Central memory CD8-positive, alpha-beta T cell (primary cell): ENCODE data around the gene RAB8B.
"Not testable (repeated sequence)": the region's sequence is repeated elsewhere in the genome, so short reads cannot be mapped to it uniquely, and the experiment has no call there.

Source experiments
- ATAC-seq: fragments of 150-1000 bp; cut with Tn5 transposase; replicated peaks from 2 replicates; pipeline ENCODE4 v1.10.0; 2022; ENCODE audit warnings: mild to moderate bottlenecking, moderate FRiP score, moderate number of reproducible peaks; ENCODE audit not compliant: poor library complexity, severe bottlenecking; ENCODE audit errors: extremely low read depth
- DNase-seq, 2 donors: peaks; one replicate each; pipeline ENCODE4 v3.0.0; 2021; ENCODE audit warnings: low spot score in 2 of 2
- H3K27ac Mint-ChIP-seq: one replicate; pipeline ENCODE4 v1.8.0; 2022; ENCODE audit warnings: low read depth, mild to moderate bottlenecking, moderate library complexity, mixed read lengths
- H3K27me3 Mint-ChIP-seq: one replicate; pipeline ENCODE4 v1.8.0; 2022; ENCODE audit warnings: mixed read lengths
- H3K36me3 Mint-ChIP-seq: one replicate; pipeline ENCODE4 v1.8.0; 2022; ENCODE audit warnings: mild to moderate bottlenecking, moderate library complexity, mixed read lengths; ENCODE audit not compliant: insufficient read depth
- H3K4me1 Mint-ChIP-seq: one replicate; pipeline ENCODE4 v1.8.0; 2022; ENCODE audit warnings: mixed read lengths
- H3K4me3 Mint-ChIP-seq: one replicate; pipeline ENCODE4 v1.8.0; 2022; ENCODE audit warnings: mild to moderate bottlenecking, moderate library complexity, mixed read lengths
- H3K9me3 Mint-ChIP-seq: one replicate; pipeline ENCODE4 v1.8.0; 2022; ENCODE audit warnings: mixed read lengths

RAB8B gene

GRCh38 chr15:63233667-63234423, 44.4 kb downstream of the RAB8B start:
- Mint-ChIP-seq H3K36me3 (peaks cover 14% of the 10 kb centered on the region), H3K27ac (peak overlapping the region; percentile 84), H3K4me1 (peaks cover 44% of the 10 kb centered on the region), H3K4me3 (peak overlapping the region; percentile 39), H3K27me3 (no peaks in the 10 kb centered on the region), H3K9me3 (no peaks in the 10 kb centered on the region)
- ATAC-seq = no peak
- no peak for DNase-seq

- DNase-seq (no peak), ATAC-seq (no peak)
- H3K4me1 Mint-ChIP-seq = peaks cover 48% of the 10 kb centered on the region
- no peaks in the 10 kb centered on the region for H3K27me3 Mint-ChIP-seq
- peak overlapping the region; percentile 39 for H3K4me3 Mint-ChIP-seq
- H3K36me3 Mint-ChIP-seq = peaks cover 13% of the 10 kb centered on the region
- peak overlapping the region; percentile 82 for H3K27ac Mint-ChIP-seq
- H3K9me3 Mint-ChIP-seq = no peaks in the 10 kb centered on the region
Observed at GRCh38 chr15:63234451-63234870, 45.1 kb downstream of the RAB8B start.

- Mint-ChIP-seq H3K27me3 (no peaks in the 10 kb centered on the region), H3K4me3 (no peak overlapping the region), H3K36me3 (peaks cover 13% of the 10 kb centered on the region), H3K4me1 (peaks cover 55% of the 10 kb centered on the region), H3K27ac (no peak overlapping the region), H3K9me3 (no peaks in the 10 kb centered on the region)
- ATAC-seq (no peak), DNase-seq (no peak)
Observed at GRCh38 chr15:63236272-63236671, 46.9 kb downstream of the RAB8B start.

GRCh38 chr15:63237086-63237485, 47.7 kb downstream of the RAB8B start:
- ATAC-seq, H3K4me3 Mint-ChIP-seq, H3K9me3 Mint-ChIP-seq, DNase-seq, H3K27me3 Mint-ChIP-seq, H3K27ac Mint-ChIP-seq: not testable (repeated sequence)
- Mint-ChIP-seq H3K36me3 (peaks cover 13% of the 10 kb centered on the region), H3K4me1 (peaks cover 57% of the 10 kb centered on the region)

- Mint-ChIP-seq H3K27ac (no peak overlapping the region), H3K36me3 (peaks cover 15% of the 10 kb centered on the region), H3K27me3 (no peaks in the 10 kb centered on the region), H3K4me1 (peaks cover 63% of the 10 kb centered on the region), H3K4me3 (no peak overlapping the region), H3K9me3 (no peaks in the 10 kb centered on the region)
- DNase-seq (no peak), ATAC-seq (no peak)
Observed at GRCh38 chr15:63238171-63238570, 48.8 kb downstream of the RAB8B start.

- Mint-ChIP-seq H3K27ac (no peak overlapping the region), H3K4me3 (no peak overlapping the region)
Observed at GRCh38 chr15:63238796-63239195, 49.4 kb downstream of the RAB8B start.

GRCh38 chr15:63240109-63240508, 50.7 kb downstream of the RAB8B start:
- no peak for ATAC-seq

More at GRCh38 chr15:63238796-63239195, 49.4 kb downstream of the RAB8B start:
- peaks cover 17% of the 10 kb centered on the region for H3K36me3 Mint-ChIP-seq
- H3K9me3 Mint-ChIP-seq = no peaks in the 10 kb centered on the region
- no peak for ATAC-seq
- no peaks in the 10 kb centered on the region for H3K27me3 Mint-ChIP-seq
- H3K4me1 Mint-ChIP-seq = peaks cover 70% of the 10 kb centered on the region
- no peak for DNase-seq

GRCh38 chr15:63241316-63241715, 51.9 kb downstream of the RAB8B start:
- H3K27ac Mint-ChIP-seq = no peak overlapping the region
- peaks cover 74% of the 10 kb centered on the region for H3K4me1 Mint-ChIP-seq
- no peak for DNase-seq
- H3K9me3 Mint-ChIP-seq = no peaks in the 10 kb centered on the region
- no peaks in the 10 kb centered on the region for H3K27me3 Mint-ChIP-seq
- peaks cover 22% of the 10 kb centered on the region for H3K36me3 Mint-ChIP-seq
- H3K4me3 Mint-ChIP-seq = no peak overlapping the region
- ATAC-seq = no peak

More at GRCh38 chr15:63240109-63240508, 50.7 kb downstream of the RAB8B start:
- no peak overlapping the region for H3K4me3 Mint-ChIP-seq
- no peak for DNase-seq
- peaks cover 19% of the 10 kb centered on the region for H3K36me3 Mint-ChIP-seq
- H3K27ac Mint-ChIP-seq = no peak overlapping the region
- peaks cover 71% of the 10 kb centered on the region for H3K4me1 Mint-ChIP-seq
- H3K9me3 Mint-ChIP-seq = no peaks in the 10 kb centered on the region
- no peaks in the 10 kb centered on the region for H3K27me3 Mint-ChIP-seq

- H3K27me3 Mint-ChIP-seq = no peaks in the 10 kb centered on the region
- H3K4me1 Mint-ChIP-seq = peaks cover 67% of the 10 kb centered on the region
- peaks cover 25% of the 10 kb centered on the region for H3K36me3 Mint-ChIP-seq
- ATAC-seq (no peak), DNase-seq (no peak)
- no peaks in the 10 kb centered on the region for H3K9me3 Mint-ChIP-seq
- H3K27ac Mint-ChIP-seq = peak overlapping the region; percentile 68
- H3K4me3 Mint-ChIP-seq = no peak overlapping the region
Observed at GRCh38 chr15:63243101-63243500, 53.7 kb downstream of the RAB8B start.

- no peak for ATAC-seq
- Mint-ChIP-seq H3K36me3 (peaks cover 29% of the 10 kb centered on the region), H3K4me3 (no peak overlapping the region)
Observed at GRCh38 chr15:63243776-63244175, 54.4 kb downstream of the RAB8B start.

GRCh38 chr15:63244399-63244798, 55.0 kb downstream of the RAB8B start:
- Mint-ChIP-seq H3K4me3 (no peak overlapping the region), H3K27ac (peak overlapping the region; percentile 68), H3K4me1 (peaks cover 66% of the 10 kb centered on the region), H3K9me3 (no peaks in the 10 kb centered on the region), H3K36me3 (peaks cover 30% of the 10 kb centered on the region), H3K27me3 (no peaks in the 10 kb centered on the region)
- DNase-seq = no peak
- ATAC-seq = no peak

More at GRCh38 chr15:63243776-63244175, 54.4 kb downstream of the RAB8B start:
- peaks cover 64% of the 10 kb centered on the region for H3K4me1 Mint-ChIP-seq
- H3K27ac Mint-ChIP-seq = peak overlapping the region; percentile 68
- no peak for DNase-seq
- no peaks in the 10 kb centered on the region for H3K9me3 Mint-ChIP-seq
- no peaks in the 10 kb centered on the region for H3K27me3 Mint-ChIP-seq

- Mint-ChIP-seq H3K4me3 (no peak overlapping the region), H3K36me3 (peaks cover 36% of the 10 kb centered on the region), H3K27ac (peak overlapping the region; percentile 68), H3K4me1 (peaks cover 62% of the 10 kb centered on the region), H3K9me3 (no peaks in the 10 kb centered on the region), H3K27me3 (no peaks in the 10 kb centered on the region)
- DNase-seq (no peak), ATAC-seq (peak; percentile 75)
Observed at GRCh38 chr15:63244976-63245645, 55.7 kb downstream of the RAB8B start.
